Coronary artery (tissue), 2 donors: ENCODE measurements around the gene GSAP.

Experiments used
- DNase-seq: peaks from one replicate; pipeline ENCODE4 v3.0.0-alpha.2; 2017; ENCODE audit warnings: low spot score
- H3K27ac ChIP-seq, 2 donors: fragments of 200-600 bp; sonication (generic); one replicate each; pipeline ENCODE4 v1.5.1; 2016 to 2019
- H3K4me3 ChIP-seq: fragments of 200-600 bp; sonication (generic); 2 replicates; pipeline ENCODE4 v1.5.1; 2016; ENCODE audit warnings: mild to moderate bottlenecking, moderate library complexity
- CTCF ChIP-seq: fragments of 200-600 bp; sonication (generic); IDR thresholded peaks from one replicate; pipeline ENCODE4 v1.5.1; 2019; ENCODE audit warnings: antibody characterized with exemption

The GSAP gene

GRCh38 chr7:77293046-77293445 is 123.1 kb downstream of the GSAP start:
- DNase-seq, result no peak
- TF ChIP-seq CTCF, result no peak
- Histone ChIP-seq H3K27ac (no peak overlapping the region), H3K4me3 (no peak overlapping the region)

DNA sequence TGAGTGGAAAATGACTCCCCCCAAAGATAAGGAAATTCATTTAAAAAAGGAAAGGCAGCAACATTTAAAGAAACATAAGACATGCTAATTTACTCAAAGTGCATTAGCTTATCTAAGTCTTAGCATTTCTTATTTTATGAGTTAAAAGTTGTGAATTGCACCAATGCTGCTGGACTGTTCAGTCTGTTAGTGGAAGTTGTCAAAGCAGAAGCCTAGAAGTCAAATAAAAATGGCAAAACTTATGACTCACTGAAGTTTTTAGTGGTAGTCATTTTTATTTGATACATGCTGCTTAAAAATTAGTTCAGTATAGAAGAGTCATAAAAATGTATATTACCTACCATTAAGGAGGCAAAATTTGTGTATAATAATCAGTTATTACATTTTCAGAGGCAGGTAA is 125.7 kb downstream of the GSAP start:
- no peak for TF ChIP-seq CTCF
- no peak overlapping the region for H3K27ac ChIP-seq
- no peak for DNase-seq

DNA sequence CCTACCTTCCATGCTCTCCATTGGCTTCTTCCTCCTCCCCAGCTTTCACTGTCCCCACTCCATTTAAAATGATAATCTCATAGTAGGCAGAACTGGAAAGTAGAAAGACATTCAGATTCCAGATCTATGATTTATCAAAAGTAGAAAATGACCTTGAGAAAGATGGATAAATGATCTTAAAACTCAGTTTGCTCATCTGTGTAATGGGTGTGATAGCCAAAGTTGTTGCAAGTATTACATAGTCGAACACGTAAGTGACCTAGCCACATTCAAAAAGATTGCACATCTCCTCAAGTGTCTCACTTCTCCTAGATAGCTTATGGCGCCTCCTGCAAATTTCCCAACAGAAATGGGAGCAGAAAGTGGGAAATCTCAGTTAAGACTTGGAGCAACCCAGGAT is 126.8 kb downstream of the GSAP start:
- DNase-seq, result no peak
- no peak for TF ChIP-seq CTCF
- H3K27ac ChIP-seq, result no peak overlapping the region
- no peak overlapping the region for H3K4me3 ChIP-seq

More for the DNA sequence above, 125.7 kb downstream of the GSAP start:
- no peak overlapping the region for H3K4me3 ChIP-seq

- TF ChIP-seq CTCF, result no peak
- DNase-seq, result no peak
- H3K4me3 ChIP-seq, result no peak overlapping the region
- H3K27ac ChIP-seq, result no peak overlapping the region
Observed at GRCh38 chr7:77288676-77289320, 127.4 kb downstream of the GSAP start.

GRCh38 chr7:77284616-77285015 is 131.5 kb downstream of the GSAP start:
- Histone ChIP-seq H3K4me3 (no peak overlapping the region), H3K27ac (no peak overlapping the region)
- no peak for TF ChIP-seq CTCF
- DNase-seq, result no peak

DNA sequence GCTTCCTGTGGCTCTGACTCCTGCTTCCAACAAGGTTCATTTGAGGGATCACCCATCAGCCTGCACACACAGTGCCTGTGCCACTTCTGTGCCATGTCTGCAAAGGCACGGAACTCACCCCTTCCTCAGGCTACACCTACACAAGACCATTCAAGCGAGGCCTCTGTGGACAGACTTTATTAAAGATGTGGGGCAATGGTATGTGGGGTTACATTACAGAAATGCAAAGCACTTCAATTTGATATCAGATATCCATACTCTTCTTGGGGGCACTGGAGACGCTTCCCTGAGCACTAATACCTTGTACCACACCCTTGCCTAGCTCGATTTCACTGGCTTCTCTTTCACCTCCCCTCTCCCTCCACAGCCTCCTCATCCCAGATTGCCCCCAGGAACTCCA is 132.1 kb downstream of the GSAP start:
- TF ChIP-seq CTCF, result no peak
- peak overlapping the region; percentile 24 for H3K4me3 ChIP-seq
- DNase-seq, result no peak
- peak overlapping the region in 1 of 2 donors; percentile 8 for H3K27ac ChIP-seq

DNA sequence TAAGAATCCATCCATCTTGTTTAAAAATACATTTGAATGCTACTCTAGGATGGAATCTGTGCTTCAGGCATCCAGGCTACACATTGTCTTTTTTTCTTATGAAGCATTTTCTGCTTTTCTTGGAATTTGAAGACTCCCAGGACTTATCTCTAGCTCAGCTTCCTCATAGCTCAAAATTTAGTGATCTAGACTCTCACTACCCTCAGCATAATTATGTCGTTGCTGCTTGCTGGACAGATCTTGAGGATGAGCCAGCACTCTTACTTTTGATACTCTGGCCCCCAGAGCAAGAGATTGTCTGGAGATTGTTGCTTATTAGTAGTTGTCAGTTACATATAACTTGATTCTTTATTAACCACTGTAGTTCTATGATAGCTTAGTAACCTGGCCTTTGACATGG is 133.3 kb downstream of the GSAP start:
- TF ChIP-seq CTCF, result no peak
- H3K27ac ChIP-seq, result peak overlapping the region in 1 of 2 donors; percentile 58
- no peak for DNase-seq
- H3K4me3 ChIP-seq, result no peak overlapping the region
